NCI-H1417 (cell line): Measurements from ENCODE around the gene CHCT1.
A peak's percentile ranks its signal among the peaks of the same experiment; 100 is the strongest.

Experiments used
- DNase-seq, 3 experiments: peaks; one replicate each; lab custom pipeline; 2025; lab: John Stamatoyannopoulos, UW

CHCT1 gene

DNA sequence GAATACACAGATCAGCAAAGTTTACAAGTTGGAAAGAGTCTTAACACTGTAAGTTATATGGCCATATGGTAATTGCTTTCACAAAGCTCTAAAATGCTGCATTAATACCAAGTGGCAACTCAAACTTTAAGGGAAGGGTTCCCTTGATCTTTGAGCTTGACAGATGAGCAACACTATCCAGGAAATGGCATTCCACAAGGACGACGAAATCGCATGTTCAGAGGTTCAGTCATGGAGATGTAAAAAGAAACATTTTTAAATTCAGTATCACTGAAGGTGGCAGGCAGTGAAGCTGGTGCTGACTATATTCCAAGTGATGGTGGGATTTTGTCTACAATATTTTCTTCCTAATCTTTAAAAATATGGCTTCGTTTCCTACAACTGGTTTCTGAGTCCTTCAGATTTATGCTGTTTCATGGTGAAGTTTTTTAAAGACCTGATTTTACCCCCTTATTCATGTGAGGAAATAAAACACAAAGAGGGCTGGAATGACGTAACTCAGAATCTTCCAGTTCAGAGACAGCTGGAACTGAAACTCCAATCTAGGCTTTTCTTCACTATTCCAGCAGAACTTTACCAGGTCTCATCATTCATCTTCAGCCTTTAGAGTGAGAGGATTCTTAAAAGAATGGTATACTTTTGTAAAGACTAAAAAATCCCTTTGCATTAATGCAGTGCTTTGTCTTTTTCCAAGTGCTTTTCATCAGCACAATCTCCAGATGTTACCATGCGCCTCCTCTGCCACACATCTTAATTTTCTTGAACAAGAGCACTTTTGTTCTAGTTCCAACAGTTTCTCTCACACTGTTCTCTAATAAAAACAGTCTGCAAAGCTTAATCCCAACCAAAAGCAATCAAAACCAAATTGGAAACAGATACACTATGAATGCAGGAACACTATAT lies 20.2 kb downstream of the CHCT1 start:
- no peak for DNase-seq

DNA sequence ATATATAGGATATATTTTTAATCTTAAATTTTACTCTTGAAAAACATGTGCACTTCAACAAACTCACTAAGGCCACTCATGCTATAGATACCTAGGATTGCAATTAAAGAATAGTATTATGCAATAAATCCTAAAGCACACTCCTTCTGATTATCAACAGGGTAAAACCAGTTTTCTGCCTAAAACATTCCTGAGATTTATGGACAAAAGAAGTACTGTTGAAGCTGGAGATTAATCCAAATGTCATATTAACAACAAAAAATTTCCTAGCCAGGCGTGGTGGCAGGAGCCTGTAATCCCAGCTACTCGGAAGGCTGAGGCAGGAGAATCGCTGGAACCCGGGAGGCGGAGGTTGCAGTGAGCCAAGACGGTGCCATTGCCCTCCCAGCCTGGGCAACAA lies 21.4 kb downstream of the CHCT1 start:
- DNase-seq: no peak

DNA sequence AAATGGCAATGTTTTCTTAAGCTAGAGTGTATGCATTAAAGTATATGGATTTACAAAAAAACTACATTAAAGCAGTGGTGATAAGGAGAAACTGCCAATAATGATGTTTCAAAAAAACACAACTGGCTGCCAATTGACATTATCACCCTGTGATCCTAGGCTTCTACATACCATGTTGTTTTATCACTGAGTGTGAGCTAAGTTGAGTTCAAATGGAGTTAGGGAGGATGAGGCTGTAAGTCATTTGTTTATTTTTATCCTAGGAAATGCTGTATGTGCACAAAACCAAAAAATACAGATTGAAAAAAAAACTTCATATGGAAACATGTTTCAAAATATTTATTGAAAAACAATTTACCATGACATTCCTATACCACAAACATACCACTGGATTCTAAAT lies 22.9 kb downstream of the CHCT1 start:
- no peak for DNase-seq

DNA sequence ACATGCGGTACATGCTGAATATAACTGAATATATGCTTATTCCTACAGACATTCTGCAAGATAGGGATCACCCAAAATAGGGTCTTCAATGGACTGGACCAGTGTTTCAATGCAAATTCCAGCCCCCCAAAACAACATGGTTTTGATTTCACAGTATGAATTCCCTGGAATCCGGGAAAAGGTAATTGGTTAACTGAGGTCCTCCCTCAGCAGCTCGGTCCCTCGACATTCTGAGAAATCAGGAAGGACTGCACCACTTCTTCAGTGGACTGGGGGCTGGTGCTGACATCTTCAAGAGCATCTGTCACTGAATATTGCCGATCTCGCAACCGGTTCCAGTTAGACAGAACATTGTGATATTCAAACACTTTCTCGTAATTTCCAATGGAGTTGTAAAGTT lies 25.1 kb downstream of the CHCT1 start:
- DNase-seq: no peak

DNA sequence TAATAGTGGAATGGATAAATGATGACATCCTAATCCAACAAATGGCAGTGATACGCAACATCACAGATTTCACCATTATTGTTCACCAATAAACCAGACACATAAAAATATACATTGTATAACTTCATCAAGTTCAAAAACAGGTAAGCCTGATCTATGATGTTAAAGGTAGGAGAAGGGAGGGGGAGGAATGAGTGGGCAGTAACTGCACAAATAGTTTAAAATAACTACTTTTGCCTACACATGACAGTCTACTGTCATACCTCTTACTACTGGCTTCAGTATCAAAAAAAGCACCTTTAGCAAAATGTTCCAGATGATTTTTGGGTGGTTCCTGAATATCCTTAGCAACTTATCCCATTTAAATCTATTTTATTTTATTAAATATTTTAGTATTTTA lies 28.8 kb downstream of the CHCT1 start:
- DNase-seq: no peak

DNA sequence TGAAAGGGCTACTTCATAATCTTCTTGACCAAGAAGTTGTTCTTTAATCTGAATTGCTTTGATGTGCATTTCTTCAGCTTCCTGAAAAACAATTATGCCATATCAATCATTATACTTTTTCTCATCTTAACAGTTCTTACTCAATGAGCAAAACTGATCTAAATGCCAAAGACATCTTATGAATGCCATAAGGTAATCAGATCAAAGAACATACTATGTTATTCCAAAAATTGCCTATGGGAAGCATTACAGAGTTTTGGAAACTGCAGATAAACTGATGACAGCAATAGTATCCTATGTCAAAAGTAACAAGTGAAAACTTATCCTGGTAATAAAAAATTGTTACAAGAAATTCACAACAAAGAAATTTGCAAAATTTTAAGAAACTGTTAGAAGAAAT lies 29.7 kb downstream of the CHCT1 start:
- no peak for DNase-seq

DNA sequence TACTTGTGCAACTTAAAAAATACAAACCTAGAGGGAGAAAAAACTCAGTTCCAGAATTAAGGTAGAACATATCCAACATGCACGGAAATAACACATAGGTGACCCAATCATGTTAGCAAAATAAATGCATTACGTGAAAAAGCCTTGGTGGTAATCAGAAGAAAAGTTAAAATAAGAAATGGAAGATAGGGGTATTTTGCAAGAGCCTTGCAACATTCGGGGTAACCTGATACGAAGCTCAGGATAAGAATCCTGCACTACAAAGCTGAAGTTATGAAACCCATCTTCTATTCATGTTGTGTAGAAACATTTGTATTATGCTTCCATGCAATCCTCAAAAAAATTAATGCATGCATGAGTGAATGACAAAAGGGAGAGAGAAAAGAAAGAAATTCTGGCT lies 33.1 kb downstream of the CHCT1 start:
- no peak for DNase-seq

DNA sequence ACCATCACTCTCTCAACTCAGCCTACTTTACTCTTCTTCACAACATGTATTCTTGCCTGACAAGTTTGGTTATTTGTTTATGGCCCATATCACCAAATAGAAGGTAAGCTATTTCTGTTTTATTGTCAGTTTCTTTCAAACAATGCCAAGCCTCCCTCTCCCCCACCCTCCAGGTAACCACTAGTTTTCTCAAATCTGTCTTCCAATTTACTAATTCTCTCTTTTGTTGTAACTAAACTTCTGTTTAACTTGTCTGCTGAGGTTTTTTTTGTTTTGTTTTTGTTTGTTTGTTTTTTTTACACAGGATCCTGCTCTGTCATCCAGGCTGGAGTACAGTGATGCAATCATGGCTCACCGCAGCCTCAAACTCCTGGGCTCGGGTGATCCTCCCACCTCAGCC lies 34.9 kb downstream of the CHCT1 start:
- DNase-seq: no peak

DNA sequence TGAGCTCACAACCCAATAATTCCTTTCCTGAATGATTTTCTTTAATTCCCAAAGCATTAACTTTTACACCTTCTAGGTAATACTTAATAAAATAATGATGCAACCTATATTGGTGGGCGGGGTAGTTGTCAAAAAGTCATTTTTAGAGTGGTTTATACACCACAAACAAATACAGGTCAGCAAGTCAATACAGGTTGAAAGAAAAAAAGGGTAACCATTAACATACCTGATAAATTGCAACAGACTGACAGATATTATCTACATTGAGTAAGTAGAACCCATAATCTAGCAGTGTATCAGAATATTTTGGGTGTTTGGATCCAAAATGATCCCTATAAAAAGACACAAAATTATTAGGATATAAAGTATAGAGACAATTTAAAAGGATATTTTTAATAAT lies 39.3 kb downstream of the CHCT1 start:
- DNase-seq: no peak

DNA sequence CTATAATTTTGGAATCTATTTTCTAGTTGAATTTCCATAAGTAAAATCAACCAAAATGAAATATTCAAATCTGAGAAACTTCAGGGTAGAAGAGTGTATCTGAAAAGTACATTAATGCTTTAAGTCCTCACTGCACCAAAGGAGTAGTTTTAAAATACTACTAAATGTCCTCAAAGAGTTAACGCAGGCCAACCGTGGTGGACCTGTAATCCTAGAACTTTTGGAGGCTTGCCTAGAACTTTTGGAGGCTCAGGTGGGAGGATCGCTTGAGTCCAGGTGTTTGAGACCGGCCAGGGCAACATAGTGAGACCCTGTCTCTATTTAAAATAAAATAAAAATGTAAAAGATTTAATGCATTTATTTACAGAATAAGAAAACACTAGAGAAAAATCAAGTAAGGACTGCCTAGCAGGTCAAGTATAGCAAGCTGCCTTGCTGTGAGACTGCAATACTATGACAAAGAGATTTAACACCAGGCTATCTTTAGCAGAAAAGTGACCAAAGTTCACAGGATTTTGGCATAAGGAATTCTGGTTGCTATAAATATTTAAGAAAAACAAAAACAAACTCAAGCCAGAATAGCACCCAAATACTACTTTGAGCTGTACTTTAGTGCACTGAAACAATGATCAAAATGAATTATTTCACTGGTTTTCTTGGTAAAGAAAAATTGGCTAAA lies 41.0 kb downstream of the CHCT1 start:
- DNase-seq: no peak

DNA sequence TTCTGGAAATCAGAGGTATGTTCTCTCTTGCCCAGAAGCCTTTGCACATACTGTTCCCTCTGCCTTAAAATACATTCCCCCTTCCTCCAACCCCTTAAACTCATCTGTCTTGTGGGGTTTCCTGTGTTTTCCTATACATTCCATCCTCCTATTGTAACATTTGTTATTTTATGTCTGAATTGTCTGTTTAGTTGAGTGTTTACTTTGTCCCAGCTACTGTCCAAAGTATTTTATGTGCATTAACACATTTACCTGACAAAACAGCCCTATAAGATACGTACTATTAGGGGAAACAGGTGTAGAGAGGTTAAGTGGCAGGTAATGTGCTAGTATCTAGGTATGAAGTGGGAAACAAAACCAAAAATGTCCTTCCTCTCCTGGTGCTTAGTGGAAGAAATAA lies 42.1 kb downstream of the CHCT1 start:
- DNase-seq: no peak

DNA sequence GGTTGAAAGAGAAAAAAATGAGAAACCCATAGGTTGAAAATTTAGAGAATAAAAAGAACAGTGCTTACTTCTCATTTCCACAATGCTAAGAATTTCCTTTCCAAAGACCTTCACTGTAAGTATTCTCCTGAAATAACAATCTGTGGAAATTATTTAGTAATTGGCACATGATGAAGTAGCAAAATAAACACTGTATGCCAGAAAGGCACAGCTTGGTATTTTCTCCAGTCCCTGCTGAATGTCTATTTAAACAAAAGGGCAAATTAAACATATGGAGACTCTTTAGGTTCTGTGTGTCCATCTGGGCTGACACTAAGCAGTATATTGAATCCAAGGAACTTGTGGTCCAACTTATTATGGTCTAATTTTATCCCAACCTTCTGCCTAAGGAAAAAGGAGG lies 46.1 kb downstream of the CHCT1 start:
- DNase-seq: peak in 1 of 3 experiments; percentile 18

DNA sequence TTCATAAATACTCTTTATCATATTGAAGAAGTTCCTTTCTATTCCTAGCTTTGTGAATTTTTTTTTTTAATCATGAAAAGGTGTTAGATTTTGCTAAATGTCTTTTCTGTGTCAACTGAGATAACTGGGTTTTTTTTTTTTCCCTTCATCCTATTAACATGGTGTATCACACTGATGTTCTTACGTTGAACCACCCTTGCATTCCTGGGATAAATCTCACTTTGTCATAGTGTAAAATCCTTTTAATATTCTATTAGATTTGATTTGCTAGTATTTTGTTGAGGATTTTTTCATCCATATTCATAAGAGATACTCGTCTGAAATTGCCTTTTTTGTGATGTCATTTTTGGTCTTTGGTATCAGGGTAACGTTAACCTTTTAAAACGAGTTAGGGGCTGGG lies 49.2 kb downstream of the CHCT1 start:
- DNase-seq: no peak

DNA sequence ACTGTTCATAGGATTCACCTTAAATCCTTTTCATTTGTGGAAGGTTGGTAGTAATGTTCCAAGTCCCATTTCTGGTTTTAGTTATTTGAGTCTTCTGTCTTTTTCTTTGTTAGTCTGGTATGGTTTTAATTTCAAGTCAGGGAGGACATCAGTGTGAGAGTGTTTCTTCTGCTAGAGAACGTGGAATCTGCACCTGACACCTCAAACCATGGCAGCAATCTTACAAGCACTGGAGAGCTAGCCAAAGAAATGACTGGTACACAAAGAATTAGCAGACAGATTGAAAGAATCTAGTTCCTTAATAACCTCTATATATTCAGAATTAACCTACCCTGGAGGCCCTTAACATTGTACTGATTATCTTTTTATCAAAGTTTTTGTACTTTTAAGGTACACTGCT lies 50.2 kb downstream of the CHCT1 start:
- no peak for DNase-seq

DNA sequence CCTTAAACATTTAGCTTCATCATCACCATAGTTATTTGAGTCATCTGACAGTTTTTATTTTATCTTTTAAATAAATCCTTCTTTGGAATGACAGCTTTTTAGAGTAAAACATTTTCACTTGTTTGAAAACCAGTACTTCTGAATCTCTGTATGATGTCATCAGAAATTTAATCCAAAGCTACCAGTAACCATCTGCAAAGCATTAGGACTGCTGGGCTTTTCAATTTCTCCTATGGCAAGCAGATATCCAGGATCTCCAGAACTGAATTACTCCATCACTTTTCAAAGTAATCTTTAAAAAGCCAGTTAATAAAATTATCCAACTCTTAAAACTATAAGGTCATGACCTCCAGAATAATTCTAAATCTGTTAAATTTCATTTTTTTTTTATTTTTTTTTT lies 51.5 kb downstream of the CHCT1 start:
- no peak for DNase-seq
